ENCODE data around the gene CNIH1.
"Not testable (repeated sequence)": the region's sequence is repeated elsewhere in the genome, so short reads cannot be mapped to it uniquely, and the experiment has no call there.

Gene CNIH1

GRCh38 chr14:54387328-54387727 lies 53.8 kb downstream of the CNIH1 start:
- no peak for TF ChIP-seq CTCF (IDR thresholded peaks at IDR 0.05; ENCODE audit: low read depth, low read length)
- DNase-seq (ENCODE audit: extremely low read depth, low read depth): no peak

GRCh38 chr14:54385556-54385955 lies 55.6 kb downstream of the CNIH1 start:
- no peak for TF ChIP-seq CTCF (IDR thresholded peaks at IDR 0.05; ENCODE audit: low read depth, low read length)
- no peak for DNase-seq (ENCODE audit: extremely low read depth, low read depth)

- no peak for TF ChIP-seq CTCF (IDR thresholded peaks at IDR 0.05; ENCODE audit: low read depth, low read length)
- DNase-seq (ENCODE audit: extremely low read depth, low read depth): no peak
Measured at GRCh38 chr14:54383835-54384234, 57.3 kb downstream of the CNIH1 start.

- DNase-seq (ENCODE audit: extremely low read depth, low read depth): no peak
- no peak for TF ChIP-seq CTCF (IDR thresholded peaks at IDR 0.05; ENCODE audit: low read depth, low read length)
Measured at GRCh38 chr14:54381821-54382220, 59.4 kb downstream of the CNIH1 start.

GRCh38 chr14:54380558-54380957 lies 60.6 kb downstream of the CNIH1 start:
- not testable (repeated sequence) for DNase-seq (ENCODE audit: extremely low read depth, low read depth)

DNA sequence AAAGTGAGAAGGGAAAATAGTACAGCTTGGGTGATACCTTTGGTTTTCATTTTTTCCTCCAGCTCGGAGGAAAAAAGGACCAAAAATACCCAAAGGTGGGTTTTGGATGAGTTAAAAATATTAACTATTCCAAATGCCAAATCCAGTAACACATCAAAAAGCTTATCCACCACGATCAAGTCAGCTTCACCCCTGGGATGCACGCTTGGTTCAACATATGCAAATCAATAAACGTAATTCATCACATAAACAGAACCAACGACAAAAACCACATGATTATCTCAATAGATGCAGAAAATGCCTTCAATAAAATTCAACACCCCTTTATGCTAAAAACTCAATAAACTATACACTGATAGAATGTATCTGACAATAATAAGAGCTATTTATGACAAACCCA lies 62.3 kb downstream of the CNIH1 start:
- DNase-seq (ENCODE audit: extremely low read depth, low read depth): not testable (repeated sequence)

DNA sequence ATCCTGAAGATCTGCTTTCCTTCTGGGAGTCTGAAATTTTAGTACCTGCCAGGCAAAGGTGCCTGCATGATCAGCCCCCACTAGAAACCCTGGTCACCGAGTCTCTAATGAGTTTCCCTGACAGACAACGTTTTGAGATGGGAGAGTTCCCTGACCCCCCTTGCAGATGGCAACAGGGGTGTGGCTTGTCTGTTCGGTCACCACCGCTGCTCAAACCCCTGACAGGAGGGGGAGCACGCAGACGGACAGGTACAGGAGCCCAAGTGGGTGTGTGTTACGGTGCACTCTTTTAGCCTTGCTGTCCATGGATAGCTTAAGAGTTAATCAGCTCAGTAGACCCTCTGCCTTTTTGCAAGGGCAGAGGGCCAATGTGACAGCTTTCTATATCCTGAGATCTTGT lies 63.7 kb downstream of the CNIH1 start:
- no peak for TF ChIP-seq CTCF (IDR thresholded peaks at IDR 0.05; ENCODE audit: low read depth, low read length)
- DNase-seq (ENCODE audit: extremely low read depth, low read depth): no peak

GRCh38 chr14:54374117-54374884 lies 66.9 kb downstream of the CNIH1 start:
- TF ChIP-seq CTCF (IDR thresholded peaks at IDR 0.05; ENCODE audit: low read depth, low read length): no peak
- DNase-seq (ENCODE audit: extremely low read depth, low read depth): no peak

Data from AG09319 (cell line).